ENCODE measurements around the gene HOXC12.

Gene HOXC12

GRCh38 chr12:53942467-53942997 is 12.2 kb upstream of the HOXC12 start:
- TF ChIP-seq CTCF (conservative IDR thresholded peaks at IDR 0.05) = no peak
- no peak overlapping the region for H3K27ac ChIP-seq

GRCh38 chr12:53944209-53944608 is 10.5 kb upstream of the HOXC12 start:
- no peak for TF ChIP-seq CTCF (conservative IDR thresholded peaks at IDR 0.05)

GRCh38 chr12:53944907-53945847 is 9.5 kb upstream of the HOXC12 start:
- H3K27ac ChIP-seq = no peak overlapping the region
- TF ChIP-seq CTCF (conservative IDR thresholded peaks at IDR 0.05) = no peak

More at GRCh38 chr12:53944209-53944608, 10.5 kb upstream of the HOXC12 start:
- H3K27ac ChIP-seq = no peak overlapping the region

GRCh38 chr12:53947743-53948142 is 7.0 kb upstream of the HOXC12 start:
- H3K27ac ChIP-seq = no peak overlapping the region
- TF ChIP-seq CTCF (conservative IDR thresholded peaks at IDR 0.05) = no peak

DNA sequence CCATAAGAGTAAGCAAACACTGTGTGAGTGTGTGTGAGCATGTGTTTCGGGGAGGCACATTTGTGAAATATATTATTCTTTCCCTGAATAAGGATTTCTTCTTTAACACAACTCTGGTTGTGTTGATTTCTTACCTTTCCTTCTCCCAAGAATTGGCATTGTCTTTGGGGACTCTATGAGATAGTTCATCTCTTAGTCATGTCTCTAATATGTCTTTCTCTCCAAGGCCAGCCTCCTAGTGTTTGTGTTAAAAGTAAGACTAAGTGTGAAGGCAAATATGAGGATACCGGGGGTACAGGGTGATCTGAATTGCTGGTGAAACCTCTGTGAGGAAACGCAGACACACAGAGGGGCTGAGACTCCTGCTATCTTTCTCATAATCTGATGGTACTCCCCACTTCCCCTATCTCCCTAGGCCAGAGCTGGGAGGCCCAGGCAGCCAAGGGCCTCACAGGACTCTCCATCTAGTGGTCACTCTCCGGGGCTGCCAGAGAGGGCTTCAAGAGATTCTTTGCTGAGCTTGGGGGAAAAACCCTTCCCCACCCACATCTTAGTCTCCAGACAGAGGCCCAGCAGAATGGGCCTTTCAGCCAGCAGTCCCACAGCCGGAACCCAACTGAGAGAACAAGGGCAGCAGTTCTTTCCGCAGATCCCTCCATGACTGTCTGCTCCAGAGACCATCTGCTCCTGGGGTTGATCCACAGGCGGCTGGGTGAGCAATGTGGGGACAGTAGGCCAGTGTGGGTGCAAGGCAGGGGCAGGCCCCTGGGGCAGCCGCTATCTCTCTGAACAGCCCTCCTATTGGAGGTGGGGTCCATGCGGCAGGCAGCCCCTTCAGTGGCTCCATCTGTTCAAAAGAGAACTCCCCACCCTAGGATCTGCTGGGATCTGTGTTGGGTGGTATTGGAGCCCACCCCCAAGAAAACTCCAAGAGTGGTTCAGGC is 5.8 kb upstream of the HOXC12 start:
- H3K27ac ChIP-seq = no peak overlapping the region
- no peak for TF ChIP-seq CTCF (conservative IDR thresholded peaks at IDR 0.05)

DNA sequence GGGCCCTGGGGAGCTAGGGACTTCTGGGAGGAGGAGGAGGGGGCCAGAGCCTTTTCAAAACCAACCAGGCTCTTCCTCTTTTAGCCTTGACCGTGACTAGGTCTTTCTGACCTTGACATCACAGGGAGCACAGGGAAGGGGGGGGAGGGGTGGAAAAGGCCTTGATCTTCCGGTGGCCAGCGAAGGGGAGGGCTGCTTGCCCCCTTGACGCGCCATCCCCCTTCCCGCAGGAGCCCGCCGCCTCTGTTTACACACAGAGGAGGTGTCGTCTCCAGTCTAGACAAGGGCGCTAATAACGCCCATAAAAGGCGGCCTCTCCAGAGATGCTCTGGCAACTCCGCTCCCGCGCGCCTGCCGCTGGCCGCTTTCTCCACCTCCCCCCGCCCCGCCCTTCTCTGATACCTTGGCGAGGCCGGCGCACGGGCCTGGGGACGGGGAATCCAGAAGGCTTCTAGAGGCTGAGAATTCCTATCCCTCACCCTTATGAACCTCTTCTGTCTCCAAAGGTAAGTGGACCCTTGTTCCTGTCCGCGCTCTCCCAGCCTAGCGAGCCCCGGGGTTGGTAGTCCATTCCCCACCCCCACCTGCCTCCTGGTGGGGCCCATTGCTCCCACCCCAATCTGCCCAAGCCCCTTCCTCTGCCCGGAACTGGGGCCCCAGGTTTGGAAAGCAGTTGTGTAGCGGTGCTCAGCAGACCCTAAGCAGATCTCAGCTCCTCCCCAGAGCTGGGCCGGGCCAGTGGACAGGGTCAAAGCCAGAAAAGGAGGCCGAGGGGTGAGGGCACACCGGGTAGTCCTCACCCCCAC is 4.9 kb upstream of the HOXC12 start:
- no peak for TF ChIP-seq CTCF (conservative IDR thresholded peaks at IDR 0.05)
- H3K27ac ChIP-seq = no peak overlapping the region
